H9 (cell line): ENCODE data around the gene CDO1. TPM values are rescaled to one million over a fixed set of nuclear protein-coding genes. Genes with fewer than 3 reads are reported as not detected.

Experiments
- DNase-seq: peaks from one replicate; pipeline ENCODE4 v3.0.0-alpha.2; 2017
- H2AFZ ChIP-seq: one replicate; pipeline ENCODE4 v1.6.1; 2013; ENCODE audit warnings: mild to moderate bottlenecking, low read length, control low read depth, moderate library complexity
- H2AK5ac ChIP-seq: 2 replicates; pipeline ENCODE4 v1.6.1; 2013; ENCODE audit warnings: low read length, control low read depth, mixed read lengths; ENCODE audit not compliant: insufficient read length
- H2BK120ac ChIP-seq: one replicate; pipeline ENCODE4 v1.6.1; 2013; ENCODE audit warnings: low read depth, mild to moderate bottlenecking, low read length, control low read depth, inconsistent platforms; ENCODE audit not compliant: poor library complexity, severe bottlenecking
- H2BK12ac ChIP-seq: 2 replicates; pipeline ENCODE4 v1.6.1; 2013; ENCODE audit warnings: low read length, control low read depth, mixed read lengths, low read depth; ENCODE audit not compliant: insufficient read length
- H2BK15ac ChIP-seq: 2 replicates; pipeline ENCODE4 v1.6.1; 2013; ENCODE audit warnings: low read depth, low read length, control low read depth
- H2BK20ac ChIP-seq: one replicate; pipeline ENCODE4 v1.6.1; 2013; ENCODE audit warnings: low read depth, mild to moderate bottlenecking, low read length, control low read depth, inconsistent platforms; ENCODE audit not compliant: poor library complexity, severe bottlenecking
- H2BK5ac ChIP-seq: 2 replicates; pipeline ENCODE4 v1.6.1; 2013; ENCODE audit warnings: low read length, control low read depth, mixed read lengths; ENCODE audit not compliant: insufficient read length
- H3K14ac ChIP-seq: 2 replicates; pipeline ENCODE4 v1.6.1; 2013; ENCODE audit warnings: low read length, control low read depth; ENCODE audit not compliant: insufficient read depth
- H3K18ac ChIP-seq: 2 replicates; pipeline ENCODE4 v1.6.1; 2013; ENCODE audit warnings: low read depth, mild to moderate bottlenecking, mixed read lengths, low read length, control low read depth; ENCODE audit not compliant: insufficient read length
- H3K23ac ChIP-seq: 2 replicates; pipeline ENCODE4 v1.6.1; 2013; ENCODE audit warnings: low read length, control low read depth, mixed read lengths, low read depth; ENCODE audit not compliant: insufficient read length
- H3K23me2 ChIP-seq: 2 replicates; pipeline ENCODE4 v1.6.1; 2013; ENCODE audit warnings: low read depth, mild to moderate bottlenecking, mixed read lengths, low read length, control low read depth; ENCODE audit not compliant: insufficient read length, poor library complexity, severe bottlenecking
- H3K27ac ChIP-seq: 2 replicates; pipeline ENCODE4 v1.5.1; 2013; ENCODE audit warnings: low read length, control low read depth, mixed read lengths, low read depth; ENCODE audit not compliant: insufficient read length
- H3K27me3 ChIP-seq: 2 replicates; pipeline ENCODE4 v1.6.1; 2013; ENCODE audit warnings: low read length, control low read depth, inconsistent platforms; ENCODE audit not compliant: insufficient read depth
- H3K4ac ChIP-seq: 2 replicates; pipeline ENCODE4 v1.6.1; 2013; ENCODE audit warnings: low read depth, mild to moderate bottlenecking, control low read depth, inconsistent platforms, low read length, moderate library complexity
- H3K4me1 ChIP-seq: 2 replicates; pipeline ENCODE4 v1.6.1; 2013; ENCODE audit warnings: low read length, control low read depth, inconsistent platforms; ENCODE audit not compliant: insufficient read depth
- H3K4me2 ChIP-seq: 2 replicates; pipeline ENCODE4 v1.6.1; 2013; ENCODE audit warnings: low read length, control low read depth, mixed read lengths; ENCODE audit not compliant: insufficient read length, insufficient read depth
- H3K56ac ChIP-seq: 2 replicates; pipeline ENCODE4 v1.6.1; 2013; ENCODE audit warnings: low read depth, mild to moderate bottlenecking, mixed read lengths, low read length, control low read depth; ENCODE audit not compliant: insufficient read length
- H3K79me1 ChIP-seq: 2 replicates; pipeline ENCODE4 v1.6.1; 2013; ENCODE audit warnings: low read depth, mild to moderate bottlenecking, moderate library complexity, low read length, control low read depth, inconsistent platforms; ENCODE audit not compliant: insufficient read depth, poor library complexity, severe bottlenecking
- H3K79me2 ChIP-seq: 2 replicates; pipeline ENCODE4 v1.6.1; 2013; ENCODE audit warnings: low read length, control low read depth, inconsistent platforms; ENCODE audit not compliant: insufficient read depth
- H3K9ac ChIP-seq: 2 replicates; pipeline ENCODE4 v1.6.1; 2013; ENCODE audit warnings: low read length, control low read depth, mixed read lengths; ENCODE audit not compliant: insufficient read length; ENCODE audit errors: extremely low read depth
- H3K9me3 ChIP-seq: one replicate; pipeline ENCODE4 v1.6.1; 2013; ENCODE audit warnings: low read depth, low read length, inconsistent platforms; ENCODE audit not compliant: control insufficient read depth
- H3T11ph ChIP-seq: one replicate; pipeline ENCODE4 v1.6.1; 2013; ENCODE audit warnings: mild to moderate bottlenecking, low read length, control low read depth, inconsistent platforms
- H4K20me1 ChIP-seq: one replicate; pipeline ENCODE4 v1.6.1; 2013; ENCODE audit not compliant: control insufficient read depth, insufficient read length, insufficient read depth
- H4K5ac ChIP-seq: 2 replicates; pipeline ENCODE4 v1.6.1; 2013; ENCODE audit warnings: low read depth, mild to moderate bottlenecking, mixed read lengths, low read length, control low read depth; ENCODE audit not compliant: insufficient read length
- H4K8ac ChIP-seq: replicated peaks from 2 replicates; pipeline ENCODE4 v1.6.1; 2013; ENCODE audit warnings: low read length, control low read depth, mixed read lengths, low read depth; ENCODE audit not compliant: insufficient read length
- H4K91ac ChIP-seq: 2 replicates; pipeline ENCODE4 v1.6.1; 2013; ENCODE audit warnings: low read depth, mild to moderate bottlenecking, moderate library complexity, mixed read lengths, low read length, control low read depth; ENCODE audit not compliant: insufficient read length
- H3K27ac Mint-ChIP-seq, 3 experiments: 2 replicates in 2 of 3; 3 replicates in 1 of 3; pipeline ENCODE4 v1.8.0; 2020 to 2021; ENCODE audit warnings: mixed read lengths in 3 of 3, mild to moderate bottlenecking in 1 of 3, moderate library complexity in 1 of 3
- H3K27me3 Mint-ChIP-seq: 2 replicates; pipeline ENCODE4 v1.8.0; 2021; ENCODE audit warnings: low read depth, mild to moderate bottlenecking, moderate library complexity, mixed read lengths
- H3K36me3 Mint-ChIP-seq, 3 experiments: 2 replicates in 2 of 3; 3 replicates in 1 of 3; pipeline ENCODE4 v1.8.0; 2020 to 2021; ENCODE audit warnings: low read depth in 3 of 3, mixed read lengths in 3 of 3; ENCODE audit not compliant: insufficient read depth in 1 of 3
- H3K4me1 Mint-ChIP-seq, 2 experiments: 2 replicates each; pipeline ENCODE4 v1.8.0; 2020; ENCODE audit warnings: mixed read lengths in 2 of 2
- H3K4me3 Mint-ChIP-seq, 2 experiments: 2 replicates in 1 of 2; 3 replicates in 1 of 2; pipeline ENCODE4 v1.8.0; 2020 to 2021; ENCODE audit warnings: mild to moderate bottlenecking in 2 of 2, mixed read lengths in 2 of 2, moderate library complexity in 1 of 2
- H3K9me3 Mint-ChIP-seq, 2 experiments: 2 replicates in 1 of 2; 3 replicates in 1 of 2; pipeline ENCODE4 v1.8.0; 2020; ENCODE audit warnings: mild to moderate bottlenecking in 2 of 2, mixed read lengths in 2 of 2, moderate library complexity in 1 of 2
- total RNA-seq: library from RNA; stranded (reverse); gene quantifications from 2 replicates; pipeline ENCODE4 v1.2.1, GENCODE V29; 2021
- TF ChIP-seq, protein P1 (sequence below): fragments of 200-600 bp; sonication (generic); conservative IDR thresholded peaks from 3 replicates; pipeline ENCODE4 v1.8.0; 2021; ENCODE audit warnings: antibody characterized with exemption, mild to moderate bottlenecking

Gene CDO1
- total RNA-seq, 1 experiment from 2014 or later = 11.2 TPM

DNA sequence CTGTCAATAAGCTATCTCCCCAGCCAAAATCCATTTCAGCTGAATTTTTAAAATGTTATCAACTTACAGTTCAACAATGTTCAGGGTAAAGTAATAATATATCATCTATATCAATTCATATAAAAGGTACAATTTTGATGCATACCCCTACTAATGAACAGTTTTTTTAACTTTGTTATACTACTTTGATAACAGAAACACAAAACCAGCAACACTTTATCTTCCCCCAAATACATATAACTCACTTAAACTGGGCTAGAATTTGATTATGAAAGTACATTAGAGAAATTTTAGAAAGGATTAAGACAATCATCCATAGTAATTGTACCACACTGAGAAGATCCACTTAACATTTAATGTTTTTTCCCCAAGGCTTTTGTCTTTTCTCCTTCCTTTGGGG lies 5.1 kb downstream of the CDO1 start:
- no peak overlapping the region for H4K5ac ChIP-seq
- peaks cover 9% of the 10 kb centered on the region; the same call in 1 of the 2 replicates for H3K27me3 ChIP-seq
- H3K4me2 ChIP-seq = no peak overlapping the region
- Mint-ChIP-seq H3K27ac (no peak overlapping the region), H3K4me1 (peaks cover 31 to 35% of the 10 kb centered on the region in 2 experiments), H3K4me3 (no peak overlapping the region), H3K9me3 (no peaks in the 10 kb centered on the region), H3K36me3 (peaks cover 6 to 25% (median 12%) of the 10 kb centered on the region in 3 experiments), H3K27me3 (peaks cover 28% of the 10 kb centered on the region)
- H3K18ac ChIP-seq = no peak overlapping the region
- H3T11ph ChIP-seq = no peak overlapping the region
- H2AFZ ChIP-seq = no peak overlapping the region
- no peak overlapping the region for H4K8ac ChIP-seq
- H2BK15ac ChIP-seq = no peak overlapping the region
- DNase-seq = no peak
- H3K4ac ChIP-seq = no peak overlapping the region
- TF ChIP-seq, protein P1, sequence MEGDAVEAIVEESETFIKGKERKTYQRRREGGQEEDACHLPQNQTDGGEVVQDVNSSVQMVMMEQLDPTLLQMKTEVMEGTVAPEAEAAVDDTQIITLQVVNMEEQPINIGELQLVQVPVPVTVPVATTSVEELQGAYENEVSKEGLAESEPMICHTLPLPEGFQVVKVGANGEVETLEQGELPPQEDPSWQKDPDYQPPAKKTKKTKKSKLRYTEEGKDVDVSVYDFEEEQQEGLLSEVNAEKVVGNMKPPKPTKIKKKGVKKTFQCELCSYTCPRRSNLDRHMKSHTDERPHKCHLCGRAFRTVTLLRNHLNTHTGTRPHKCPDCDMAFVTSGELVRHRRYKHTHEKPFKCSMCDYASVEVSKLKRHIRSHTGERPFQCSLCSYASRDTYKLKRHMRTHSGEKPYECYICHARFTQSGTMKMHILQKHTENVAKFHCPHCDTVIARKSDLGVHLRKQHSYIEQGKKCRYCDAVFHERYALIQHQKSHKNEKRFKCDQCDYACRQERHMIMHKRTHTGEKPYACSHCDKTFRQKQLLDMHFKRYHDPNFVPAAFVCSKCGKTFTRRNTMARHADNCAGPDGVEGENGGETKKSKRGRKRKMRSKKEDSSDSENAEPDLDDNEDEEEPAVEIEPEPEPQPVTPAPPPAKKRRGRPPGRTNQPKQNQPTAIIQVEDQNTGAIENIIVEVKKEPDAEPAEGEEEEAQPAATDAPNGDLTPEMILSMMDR = no peak
- H3K14ac ChIP-seq = no peak overlapping the region
- H4K91ac ChIP-seq = no peak overlapping the region
- no peaks in the 10 kb centered on the region for H3K79me2 ChIP-seq
- H3K4me1 ChIP-seq = no peaks in the 10 kb centered on the region
- H3K9me3 ChIP-seq = no peaks in the 10 kb centered on the region
- no peak overlapping the region for H2BK5ac ChIP-seq
- H3K56ac ChIP-seq = no peak overlapping the region
- no peaks in the 10 kb centered on the region for H3K79me1 ChIP-seq
- H2AK5ac ChIP-seq = no peak overlapping the region
- no peak overlapping the region for H3K9ac ChIP-seq
- H4K20me1 ChIP-seq = no peaks in the 10 kb centered on the region
- no peak overlapping the region for H2BK120ac ChIP-seq
- H3K23ac ChIP-seq = no peak overlapping the region
- H2BK20ac ChIP-seq = no peak overlapping the region
- peaks cover 7% of the 10 kb centered on the region for H3K23me2 ChIP-seq
- H3K27ac ChIP-seq = no peak overlapping the region
- no peak overlapping the region for H2BK12ac ChIP-seq
